ENCODE results near the gene EPHA6. TPM values are rescaled to one million over a fixed set of nuclear protein-coding genes. Genes with fewer than 3 reads are reported as not detected.
"Not testable (repeated sequence)": the region's sequence is repeated elsewhere in the genome, so short reads cannot be mapped to it uniquely, and the experiment has no call there.

Gene EPHA6
- total RNA-seq, 1 donor from 2014 or later, result 0.98 TPM

DNA sequence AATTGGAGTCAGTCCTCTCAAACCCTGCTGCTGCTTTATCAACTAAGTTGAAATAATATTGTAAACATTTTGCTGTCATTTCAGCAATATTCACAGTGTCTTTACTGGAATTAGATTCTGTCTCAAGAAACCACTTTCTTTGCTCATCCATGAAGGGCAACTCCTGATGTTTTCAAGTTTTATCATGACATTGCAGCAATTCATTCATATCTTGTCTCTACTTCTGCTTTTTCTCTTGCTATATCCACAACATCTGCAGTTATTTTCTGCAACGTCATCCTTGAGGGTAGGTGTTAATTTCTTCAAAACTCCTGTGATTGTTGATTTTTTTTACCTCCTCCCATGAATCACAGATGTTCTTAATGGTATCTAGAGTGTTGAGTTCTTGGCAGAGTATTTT lies 181.6 kb downstream of the EPHA6 start:
- no peak for ATAC-seq
- intact Hi-C loops (cut with DNase I), result no loop called here
- no peak for DNase-seq (ENCODE audit: low spot score)

DNA sequence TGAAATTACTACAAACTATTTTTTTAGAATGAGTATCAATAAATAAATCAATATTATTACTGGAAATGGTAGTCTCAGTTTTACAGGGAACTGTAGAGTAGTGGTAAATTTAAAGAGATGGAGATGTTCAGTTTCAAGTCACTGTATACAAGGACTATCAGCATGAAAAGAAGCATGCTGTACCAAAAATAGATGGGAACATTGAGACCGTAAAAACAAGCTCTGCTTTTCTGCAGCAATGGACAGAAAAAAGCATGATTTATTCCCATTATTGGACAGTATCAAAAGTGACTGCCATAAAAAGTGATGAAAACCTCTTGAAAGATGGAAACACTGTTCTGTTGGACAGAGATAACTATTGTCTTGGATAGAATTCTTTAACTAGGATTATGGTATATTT lies 187.2 kb downstream of the EPHA6 start:
- intact Hi-C loops (cut with DNase I), result no loop called here
- ATAC-seq, result no peak

DNA sequence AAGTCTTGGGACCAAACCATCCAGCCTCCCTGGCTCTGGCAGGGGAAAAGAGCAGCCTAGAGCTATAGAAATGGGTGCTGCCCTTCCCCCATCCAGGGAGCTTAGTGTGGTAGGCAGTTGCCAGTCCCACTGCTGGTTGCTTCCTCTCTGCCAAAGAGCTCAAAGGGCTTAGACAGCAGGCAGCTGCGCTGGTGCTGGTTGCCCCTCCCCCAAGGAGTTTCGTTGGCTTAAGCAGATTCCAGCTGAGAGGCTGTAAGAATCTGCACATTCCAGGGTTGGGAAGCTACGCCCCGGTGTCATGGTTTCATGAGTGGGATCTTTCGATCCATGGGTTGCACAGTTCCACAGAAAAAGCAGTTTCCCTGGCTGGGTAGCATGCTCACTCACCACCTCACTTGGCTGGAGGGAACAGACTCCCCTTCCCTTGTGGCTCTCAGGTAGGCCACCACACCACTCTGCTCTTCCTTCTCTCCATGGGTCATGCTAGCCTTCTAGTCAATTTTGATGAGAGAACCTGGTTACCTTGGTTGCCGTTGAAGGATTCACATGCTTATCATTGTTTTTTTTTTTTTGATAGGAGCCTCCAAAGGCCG lies 195.1 kb downstream of the EPHA6 start:
- no peak for ATAC-seq
- intact Hi-C loops (cut with DNase I), result loop anchor here (5.0 kb wide), 1 partner anchor 923 kb away; no protein-coding TSS in a partner anchor

More for the DNA sequence above, 187.2 kb downstream of the EPHA6 start:
- no peak for DNase-seq (ENCODE audit: low spot score)

DNA sequence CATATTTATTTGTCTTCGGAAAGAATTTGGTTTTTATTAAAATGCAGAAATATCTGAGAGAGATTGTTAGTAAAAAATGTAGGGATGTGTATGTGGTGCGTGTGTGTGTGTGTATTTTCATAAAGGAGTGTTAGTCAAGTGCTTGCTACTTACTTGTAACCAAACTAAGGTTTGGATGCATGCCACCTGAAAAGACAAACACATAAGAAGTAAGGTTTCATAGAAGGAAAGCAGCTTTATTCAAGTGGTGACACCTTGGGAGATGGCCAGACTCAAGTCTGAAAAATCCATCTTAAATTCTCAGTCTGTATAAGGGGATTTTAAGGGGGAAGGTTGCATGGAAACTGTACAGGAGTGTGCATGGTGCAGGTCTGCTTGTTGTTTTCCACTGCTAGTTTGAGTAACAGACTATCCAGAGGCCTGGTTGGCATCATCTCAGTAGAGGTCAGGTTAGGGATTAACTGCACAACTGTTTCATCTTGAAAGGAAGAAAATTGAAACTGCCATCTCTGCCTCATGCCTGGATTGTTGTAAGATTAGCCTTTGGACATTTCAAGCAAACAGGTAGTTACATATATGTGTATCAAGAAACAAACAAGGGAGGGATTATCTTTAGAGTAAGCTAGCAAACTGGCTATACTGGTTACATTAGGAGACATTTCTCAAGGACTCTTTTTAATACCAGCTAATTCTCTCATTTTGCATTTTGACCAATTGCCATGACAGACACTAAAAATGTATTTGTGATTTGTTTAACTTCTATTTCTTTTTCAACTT lies 196.7 kb downstream of the EPHA6 start:
- intact Hi-C loops (cut with DNase I), result no loop called here
- ATAC-seq, result no peak
- DNase-seq (ENCODE audit: low spot score), result no peak

More for the DNA sequence above, 195.1 kb downstream of the EPHA6 start:
- DNase-seq (ENCODE audit: low spot score), result no peak

DNA sequence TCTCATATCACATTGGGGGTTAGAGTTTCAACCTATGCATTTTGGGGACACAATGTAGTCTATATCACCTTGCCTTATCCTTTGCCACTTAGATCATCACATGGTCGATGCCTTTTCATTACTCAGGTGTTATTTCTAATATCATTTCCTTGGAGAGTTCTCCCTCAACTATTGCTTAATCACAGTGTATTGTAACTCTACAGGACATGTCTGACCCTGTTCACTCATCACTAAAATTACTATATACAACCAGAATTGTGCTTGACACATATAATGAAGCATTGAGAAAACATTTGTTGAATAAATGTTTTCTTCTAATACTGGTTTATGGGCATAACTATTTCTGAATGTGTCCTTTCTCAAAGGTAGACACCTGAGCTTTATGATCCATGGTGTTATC lies 207.4 kb downstream of the EPHA6 start:
- intact Hi-C loops (cut with DNase I), result no loop called here
- ATAC-seq (no peak), DNase-seq (ENCODE audit: low spot score) (no peak)

DNA sequence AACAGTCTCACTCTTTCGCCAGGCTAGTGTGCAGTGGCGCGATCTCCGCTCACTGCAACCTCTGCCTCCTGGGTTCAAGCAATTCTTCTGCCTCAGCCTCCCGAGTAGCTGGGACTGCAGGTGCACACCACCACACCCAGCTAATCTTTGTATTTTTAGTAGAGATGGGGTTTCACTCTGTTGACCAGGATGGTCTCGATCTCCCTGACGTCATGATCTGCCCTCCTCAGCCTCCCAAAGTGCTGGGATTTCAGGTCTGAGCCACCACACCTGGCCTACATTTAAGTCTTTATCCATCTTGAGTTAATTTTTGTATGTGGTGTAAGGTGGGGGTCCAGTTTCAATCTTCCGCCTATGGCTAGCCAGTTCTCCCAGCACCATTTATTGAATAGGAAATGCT lies 211.2 kb downstream of the EPHA6 start:
- ATAC-seq; DNase-seq (ENCODE audit: low spot score); intact Hi-C loops (cut with DNase I): not testable (repeated sequence)

DNA sequence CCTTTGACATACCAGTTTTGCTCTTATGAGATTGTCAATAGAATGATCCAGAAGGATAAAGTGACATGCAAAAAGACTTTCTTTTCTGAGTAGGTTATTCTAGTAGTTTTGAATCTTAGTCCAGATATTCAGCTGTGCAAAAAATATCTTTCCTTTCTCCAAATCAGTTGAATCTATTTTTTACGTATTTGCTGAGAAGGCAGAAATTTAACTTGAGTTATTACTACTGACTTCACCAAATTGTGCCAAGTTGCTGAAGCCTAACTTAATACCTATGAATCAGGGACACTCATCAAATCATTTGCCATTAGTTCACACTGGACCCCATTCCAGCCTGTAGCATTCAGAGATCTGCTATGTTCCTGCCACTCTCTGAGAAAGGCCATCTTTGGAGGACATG lies 215.6 kb downstream of the EPHA6 start:
- DNase-seq (ENCODE audit: low spot score) (no peak), ATAC-seq (no peak)
- intact Hi-C loops (cut with DNase I), result no loop called here

DNA sequence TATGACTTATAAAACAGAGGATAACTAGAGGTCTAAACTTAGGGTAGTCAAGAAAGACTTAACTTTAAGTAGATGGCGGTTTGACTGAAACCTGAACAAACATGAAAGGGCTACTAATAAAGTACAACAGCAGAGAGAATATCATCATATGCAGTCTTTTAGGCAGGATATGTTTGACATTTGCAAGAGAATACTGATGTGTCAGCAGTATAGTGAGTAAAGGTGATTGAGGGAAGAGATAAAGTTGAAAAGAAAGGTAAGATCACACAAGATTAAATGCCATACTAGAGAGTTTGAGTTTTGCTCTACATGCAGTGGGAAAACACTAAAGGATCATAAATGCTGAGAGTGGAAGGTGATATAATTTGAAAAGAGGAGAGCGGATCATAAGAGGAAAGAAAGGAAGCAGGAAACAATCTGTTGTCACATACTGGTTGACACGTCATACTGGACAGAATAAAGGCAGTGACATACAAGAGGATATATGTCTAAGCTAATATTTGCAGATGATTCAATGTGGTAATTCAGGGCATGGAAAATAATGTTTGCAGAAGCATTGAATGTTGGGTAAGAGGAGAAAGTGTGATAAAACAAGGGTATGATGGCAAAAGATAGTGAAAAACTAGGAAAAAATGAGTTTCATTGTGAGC lies 223.0 kb downstream of the EPHA6 start:
- no peak for DNase-seq (ENCODE audit: low spot score)
- intact Hi-C loops (cut with DNase I), result no loop called here
- no peak for ATAC-seq

DNA sequence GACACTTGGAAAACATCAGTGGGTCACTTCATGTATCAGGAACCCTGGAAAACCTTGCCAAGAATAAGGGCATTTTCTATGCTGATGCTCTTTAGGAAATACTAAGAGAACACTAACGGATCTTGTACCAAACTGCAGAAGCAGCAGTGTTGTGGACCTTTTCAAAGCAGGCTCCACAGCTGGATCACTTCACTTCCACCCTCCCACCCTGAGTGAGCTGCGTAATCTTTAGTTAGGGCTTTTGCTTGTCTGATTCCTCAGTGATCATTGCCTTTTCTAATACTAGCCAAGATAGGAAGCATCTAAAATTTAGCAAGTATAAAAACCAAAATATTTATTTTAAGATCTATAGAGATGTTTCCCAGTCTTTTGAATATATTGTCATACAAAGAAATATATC lies 229.0 kb downstream of the EPHA6 start:
- intact Hi-C loops (cut with DNase I), result no loop called here
- DNase-seq (ENCODE audit: low spot score) (no peak), ATAC-seq (no peak)

DNA sequence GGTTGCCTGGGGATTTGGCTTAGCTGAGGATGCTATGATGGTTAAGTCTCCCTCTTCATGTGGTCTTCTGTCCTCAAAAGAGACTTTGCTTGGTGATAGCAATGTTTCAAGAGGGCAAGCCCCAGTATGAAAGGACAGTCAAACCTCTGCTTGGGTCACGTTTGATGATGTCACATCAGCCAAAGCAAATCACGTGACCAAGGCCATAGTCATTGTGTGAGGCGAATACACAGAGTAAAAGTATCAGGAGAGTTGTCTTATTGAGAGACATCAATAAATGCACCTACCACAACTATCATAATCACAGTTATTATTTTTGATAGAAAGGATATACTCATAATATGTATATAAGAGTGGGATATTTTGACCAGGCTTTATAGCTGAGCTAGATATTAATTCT lies 243.0 kb downstream of the EPHA6 start:
- no peak for DNase-seq (ENCODE audit: low spot score)
- no peak for ATAC-seq
- intact Hi-C loops (cut with DNase I), result no loop called here

DNA sequence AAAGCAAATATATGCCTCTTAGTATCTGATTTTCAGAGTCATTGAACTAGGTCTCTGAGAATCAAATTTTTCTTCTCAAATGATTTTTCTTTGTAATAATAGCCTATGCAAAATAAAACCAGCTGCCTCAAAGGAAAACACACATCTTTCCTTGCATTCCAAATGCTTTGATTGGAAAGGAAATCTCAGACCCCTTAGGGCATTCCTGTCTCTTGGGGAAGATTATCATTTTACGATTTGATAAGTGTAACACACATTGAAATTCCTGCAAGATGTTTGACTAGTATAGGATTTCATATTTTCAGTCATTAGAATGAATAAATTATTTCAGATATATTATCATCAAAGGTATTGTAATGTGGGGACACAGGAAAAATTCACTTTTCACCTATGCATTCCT lies 244.8 kb downstream of the EPHA6 start:
- no peak for ATAC-seq
- intact Hi-C loops (cut with DNase I), result no loop called here
- DNase-seq (ENCODE audit: low spot score), result no peak

DNA sequence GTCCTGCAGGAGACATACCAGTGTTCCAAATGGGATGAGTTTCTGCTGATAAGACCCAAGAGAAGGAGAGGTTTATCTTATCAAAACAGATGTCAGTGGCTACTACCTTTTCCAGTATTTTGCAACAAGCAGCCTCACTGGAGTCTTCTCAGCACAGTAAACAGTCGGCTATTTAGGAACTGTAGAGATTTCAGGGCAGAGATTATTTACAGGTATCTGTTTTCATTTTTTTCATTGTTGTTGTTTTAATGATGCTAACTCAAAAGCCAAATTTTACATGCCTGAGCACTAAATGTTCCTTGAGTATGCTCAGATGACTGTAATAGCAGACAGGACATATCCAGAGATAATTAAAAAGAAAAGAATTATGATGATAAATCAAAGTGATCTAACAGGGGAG lies 252.1 kb downstream of the EPHA6 start:
- intact Hi-C loops (cut with DNase I), result no loop called here
- DNase-seq (ENCODE audit: low spot score) (no peak), ATAC-seq (no peak)

DNA sequence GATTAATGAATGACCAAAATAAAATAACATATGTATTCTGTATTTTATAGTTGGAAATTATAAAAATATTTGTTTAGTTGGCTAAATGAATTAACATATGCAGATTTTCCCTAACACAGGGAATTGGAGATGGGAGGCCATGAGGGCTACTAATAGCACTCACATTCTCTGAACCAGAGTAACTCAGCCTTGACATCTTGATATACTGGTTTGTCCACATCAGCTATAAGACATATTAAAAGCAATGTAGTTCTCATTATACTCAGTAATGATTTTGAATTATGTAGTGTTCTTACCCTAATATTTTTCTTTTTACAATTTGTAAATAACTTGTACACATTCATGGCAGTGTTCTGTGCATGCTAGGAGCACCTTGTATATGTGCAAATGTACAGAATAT lies 255.9 kb downstream of the EPHA6 start:
- DNase-seq (ENCODE audit: low spot score) (no peak), ATAC-seq (no peak)
- intact Hi-C loops (cut with DNase I), result no loop called here

DNA sequence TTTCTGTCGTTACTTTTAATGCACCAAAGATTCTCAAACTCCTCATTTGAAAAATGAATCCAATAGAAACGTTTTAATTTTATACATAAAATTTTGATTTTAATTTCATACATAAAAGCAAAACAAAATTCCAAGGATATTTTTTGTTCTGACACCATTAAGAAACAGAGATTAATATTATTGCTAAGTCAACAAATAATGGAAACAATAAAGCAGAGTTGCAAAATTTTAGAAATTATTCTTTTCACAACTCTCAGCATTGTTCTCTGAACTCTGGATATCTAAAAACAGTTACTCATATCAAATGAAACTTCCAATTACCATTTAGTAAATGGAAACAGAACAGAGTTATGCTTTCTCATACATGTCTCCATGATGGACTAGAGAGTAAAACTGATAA lies 260.2 kb downstream of the EPHA6 start:
- ATAC-seq (no peak), DNase-seq (ENCODE audit: low spot score) (no peak)
- intact Hi-C loops (cut with DNase I), result no loop called here

DNA sequence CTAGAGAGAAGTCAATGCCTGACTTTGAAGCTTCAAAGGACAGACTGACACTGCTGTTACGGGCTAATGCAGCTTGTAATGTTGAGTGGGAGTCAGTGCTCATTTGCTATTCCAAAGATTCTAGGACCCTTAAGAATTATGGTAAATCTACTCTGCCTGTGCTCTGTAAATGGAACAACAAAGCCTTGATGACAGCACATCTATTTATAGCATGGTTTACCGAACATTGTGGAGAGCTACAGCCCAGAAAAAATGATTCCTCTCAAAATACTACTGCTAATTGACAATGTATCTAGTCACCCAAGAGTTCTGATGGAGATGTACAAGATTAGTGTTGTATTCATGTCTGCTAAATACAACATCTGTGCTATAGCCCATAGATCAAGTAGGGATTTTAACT lies 262.3 kb downstream of the EPHA6 start:
- DNase-seq (ENCODE audit: low spot score), result no peak
- ATAC-seq, result no peak
- intact Hi-C loops (cut with DNase I), result no loop called here

DNA sequence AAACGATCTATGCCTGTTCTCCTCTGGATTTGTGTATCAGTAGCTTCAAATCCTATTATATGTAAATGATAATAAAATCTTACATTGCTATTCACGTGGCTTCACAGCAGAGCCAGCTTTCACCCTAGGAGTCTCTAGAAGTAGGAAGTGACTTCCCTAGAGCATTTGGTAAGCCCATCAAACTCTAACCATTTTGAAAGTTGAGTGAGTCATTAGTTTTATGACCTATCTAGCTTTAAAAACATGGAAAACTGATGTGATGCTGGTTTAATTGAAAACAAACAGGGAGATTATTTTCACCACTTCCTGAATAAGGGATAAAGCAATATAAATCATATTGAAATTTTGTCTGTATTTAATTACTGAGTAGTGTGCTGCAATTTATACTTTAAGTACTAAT lies 275.2 kb downstream of the EPHA6 start:
- ATAC-seq (no peak), DNase-seq (ENCODE audit: low spot score) (no peak)
- intact Hi-C loops (cut with DNase I), result no loop called here

DNA sequence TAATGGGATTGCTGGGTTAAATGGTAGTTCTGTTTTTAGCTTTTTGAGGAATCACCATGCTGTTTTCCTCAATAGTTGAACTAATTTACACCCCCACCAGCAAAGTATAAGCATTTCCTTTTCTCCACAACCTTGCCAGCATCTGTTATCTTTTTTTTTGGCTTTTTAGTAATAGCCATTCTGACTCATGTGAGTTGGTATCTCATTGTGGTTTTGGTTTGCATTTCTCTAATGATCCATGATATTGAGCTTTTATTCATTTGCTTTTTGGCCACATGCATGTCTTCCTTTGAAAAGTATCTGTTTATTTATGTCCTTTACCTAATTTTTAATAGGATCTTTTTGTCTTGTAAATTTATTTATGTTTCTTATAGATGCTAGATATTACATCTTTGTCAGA lies 288.2 kb downstream of the EPHA6 start:
- no peak for ATAC-seq
- intact Hi-C loops (cut with DNase I), result no loop called here
- no peak for DNase-seq (ENCODE audit: low spot score)

DNA sequence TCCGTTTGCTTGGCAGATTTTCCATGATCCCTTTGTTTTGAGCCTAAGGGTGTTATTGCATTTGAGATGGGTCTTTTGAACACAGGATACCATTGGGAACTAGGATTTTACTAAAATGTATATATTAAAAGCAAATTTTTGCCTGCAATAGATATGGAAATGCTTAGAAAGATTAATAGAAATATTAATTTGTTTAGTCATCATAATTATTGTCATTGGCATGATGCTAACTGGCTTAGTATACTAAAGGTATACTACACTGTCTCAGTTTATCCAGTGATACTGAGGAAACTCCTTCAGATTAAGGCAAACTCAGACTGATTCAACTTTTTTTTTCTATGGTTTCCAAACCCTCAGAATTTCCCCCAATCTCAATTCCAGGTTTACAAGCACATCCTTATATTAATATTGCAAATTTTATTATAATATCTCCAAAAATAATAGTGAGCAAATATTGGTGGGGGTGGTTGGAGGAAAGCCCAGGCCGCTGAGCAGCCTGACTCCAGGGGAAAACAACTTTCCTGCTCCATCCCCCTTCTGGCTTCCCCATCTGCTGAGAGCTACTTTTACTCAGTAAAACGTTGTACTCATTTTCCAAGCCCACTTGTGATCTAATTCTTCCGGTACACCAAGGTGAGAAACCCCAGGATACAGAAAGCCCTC lies 291.7 kb downstream of the EPHA6 start:
- no peak for DNase-seq (ENCODE audit: low spot score)
- no peak for ATAC-seq
- intact Hi-C loops (cut with DNase I), result no loop called here

DNA sequence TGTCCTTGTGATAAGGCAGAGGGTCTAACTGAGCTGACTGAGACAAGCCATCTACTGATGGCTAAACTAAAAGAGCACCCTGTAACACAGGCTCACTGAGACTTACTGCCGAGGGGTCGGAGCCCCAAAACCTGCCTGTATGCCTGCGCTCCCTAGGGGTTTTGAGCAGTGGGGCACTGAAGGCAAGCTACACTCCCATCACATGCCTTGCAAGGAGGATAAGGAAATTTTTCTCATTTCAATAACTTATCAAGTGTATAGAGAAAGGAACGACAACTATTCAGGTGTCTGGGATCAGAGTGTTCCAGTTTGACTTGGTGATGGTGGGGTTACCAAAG lies 292.2 kb downstream of the EPHA6 start:
- DNase-seq (ENCODE audit: low spot score) (no peak), ATAC-seq (no peak)
- intact Hi-C loops (cut with DNase I), result no loop called here

DNA sequence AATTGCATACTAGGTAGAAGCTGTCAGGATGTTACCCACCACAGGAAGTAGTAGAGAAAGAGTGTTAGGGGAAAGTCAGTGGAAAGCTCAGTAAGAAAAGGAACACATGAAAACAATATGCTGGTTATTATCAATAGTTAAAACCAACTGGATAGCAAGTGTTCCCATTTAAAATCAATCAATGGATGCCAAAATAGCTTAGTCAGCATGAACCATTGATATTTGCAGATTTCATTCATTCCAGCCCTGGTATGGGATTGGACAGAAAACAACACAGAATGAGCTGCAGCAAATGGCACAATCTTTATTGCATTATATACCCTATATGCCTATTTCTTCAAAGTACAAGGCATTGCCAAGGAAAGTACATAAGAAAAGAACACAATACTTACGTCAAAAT lies 293.7 kb downstream of the EPHA6 start:
- intact Hi-C loops (cut with DNase I), result no loop called here
- DNase-seq (ENCODE audit: low spot score) (no peak), ATAC-seq (no peak)

Measured in sciatic nerve (tissue), 2 donors.